Adrenal gland (tissue), 5 donors: ENCODE data around the gene PLD4.

Experiments
- CTCF ChIP-seq, 6 experiments: fragments of 450-650 bp in 4 of 6; fragments of 200-600 bp in 2 of 6; sonication (generic) in 1 of 6; IDR thresholded peaks; 1 replicate in 5 of 6; 2 replicates in 1 of 6; pipeline versions ENCODE4 v1.5.1 to v1.8.0; 2016 to 2021; ENCODE audit warnings: antibody characterized with exemption in 6 of 6, mild to moderate bottlenecking in 2 of 6, moderate library complexity in 1 of 6
- POLR2A ChIP-seq, 2 donors: fragments of 450-650 bp; IDR thresholded peaks; one replicate each; pipeline ENCODE4 v1.6.1; 2017; ENCODE audit warnings: antibody characterized with exemption in 2 of 2, mild to moderate bottlenecking in 2 of 2, moderate library complexity in 1 of 2
- donor health status: DM: no; HTN: no; CAD: no.

GRCh38 chr14:104877066-104877805 lies 47.4 kb upstream of the PLD4 start:
- TF ChIP-seq CTCF (IDR thresholded peaks at IDR 0.05): no peak
- no peak for TF ChIP-seq POLR2A (IDR thresholded peaks at IDR 0.05)
